ENCODE results near the gene SLC39A11.

SLC39A11 gene

GRCh38 chr17:72984145-72984925 lies 108.2 kb downstream of the SLC39A11 start:
- no peaks in the 10 kb centered on the region for H3K36me3 ChIP-seq
- H3K27ac ChIP-seq, result no peak overlapping the region; the same call in 1 of the 2 replicates
- no peaks in the 10 kb centered on the region for H3K27me3 ChIP-seq (ENCODE audit: insufficient read depth, low read depth, severe bottlenecking)
- H3K9me3 ChIP-seq (ENCODE audit: severe bottlenecking), result peaks cover 5% of the 10 kb centered on the region
- H3K4me3 ChIP-seq (ENCODE audit: low read depth, low read length), result no peak overlapping the region
- TF ChIP-seq, protein P1, sequence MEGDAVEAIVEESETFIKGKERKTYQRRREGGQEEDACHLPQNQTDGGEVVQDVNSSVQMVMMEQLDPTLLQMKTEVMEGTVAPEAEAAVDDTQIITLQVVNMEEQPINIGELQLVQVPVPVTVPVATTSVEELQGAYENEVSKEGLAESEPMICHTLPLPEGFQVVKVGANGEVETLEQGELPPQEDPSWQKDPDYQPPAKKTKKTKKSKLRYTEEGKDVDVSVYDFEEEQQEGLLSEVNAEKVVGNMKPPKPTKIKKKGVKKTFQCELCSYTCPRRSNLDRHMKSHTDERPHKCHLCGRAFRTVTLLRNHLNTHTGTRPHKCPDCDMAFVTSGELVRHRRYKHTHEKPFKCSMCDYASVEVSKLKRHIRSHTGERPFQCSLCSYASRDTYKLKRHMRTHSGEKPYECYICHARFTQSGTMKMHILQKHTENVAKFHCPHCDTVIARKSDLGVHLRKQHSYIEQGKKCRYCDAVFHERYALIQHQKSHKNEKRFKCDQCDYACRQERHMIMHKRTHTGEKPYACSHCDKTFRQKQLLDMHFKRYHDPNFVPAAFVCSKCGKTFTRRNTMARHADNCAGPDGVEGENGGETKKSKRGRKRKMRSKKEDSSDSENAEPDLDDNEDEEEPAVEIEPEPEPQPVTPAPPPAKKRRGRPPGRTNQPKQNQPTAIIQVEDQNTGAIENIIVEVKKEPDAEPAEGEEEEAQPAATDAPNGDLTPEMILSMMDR (IDR thresholded peaks at IDR 0.05; ENCODE audit: low read depth, low read length), result no peak
- no peak for DNase-seq

- Histone ChIP-seq H3K9me3 (ENCODE audit: severe bottlenecking) (peaks cover 5% of the 10 kb centered on the region), H3K27ac (no peak overlapping the region), H3K4me3 (ENCODE audit: low read depth, low read length) (no peak overlapping the region), H3K36me3 (no peaks in the 10 kb centered on the region), H3K27me3 (ENCODE audit: insufficient read depth, low read depth, severe bottlenecking) (no peaks in the 10 kb centered on the region)
- TF ChIP-seq, protein P1 (IDR thresholded peaks at IDR 0.05; ENCODE audit: low read depth, low read length), result no peak
- DNase-seq, result no peak
Observed at GRCh38 chr17:72982680-72983079, 109.8 kb downstream of the SLC39A11 start.

DNA sequence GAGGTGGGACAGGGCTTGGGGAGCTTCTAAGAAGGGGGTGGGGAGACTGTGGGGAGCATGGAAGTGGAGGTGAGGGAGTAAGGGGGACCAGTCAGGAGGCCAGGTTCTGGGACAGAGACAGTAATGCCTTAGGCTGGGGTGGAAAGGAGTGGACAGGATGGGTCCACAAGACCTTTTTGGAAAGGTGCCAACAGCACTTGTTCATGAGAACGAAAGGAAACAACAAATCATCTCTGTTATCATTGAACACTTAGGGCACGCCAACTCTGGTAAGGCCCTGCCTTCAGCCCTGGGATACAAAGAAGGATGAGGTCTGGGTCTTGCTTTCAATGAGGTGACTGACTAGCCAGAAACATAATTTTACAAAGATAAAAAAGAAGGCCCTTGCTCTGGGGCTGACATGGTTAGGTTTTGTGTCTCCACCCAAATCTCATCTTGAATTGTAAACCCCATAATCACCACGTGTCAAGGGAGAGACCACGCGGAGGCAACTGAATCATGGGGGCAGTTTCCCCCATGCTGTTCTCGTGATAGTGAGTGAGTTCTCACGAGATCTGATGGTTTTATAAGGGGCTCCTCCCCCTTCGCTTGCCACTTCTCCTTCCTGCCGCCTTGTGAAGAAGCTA lies 113.8 kb downstream of the SLC39A11 start:
- DNase-seq, result no peak
- Histone ChIP-seq H3K36me3 (no peaks in the 10 kb centered on the region), H3K9me3 (ENCODE audit: severe bottlenecking) (peaks cover 7% of the 10 kb centered on the region), H3K27ac (no peak overlapping the region), H3K27me3 (ENCODE audit: insufficient read depth, low read depth, severe bottlenecking) (no peaks in the 10 kb centered on the region), H3K4me3 (ENCODE audit: low read depth, low read length) (no peak overlapping the region)
- TF ChIP-seq, protein P1 (IDR thresholded peaks at IDR 0.05; ENCODE audit: low read depth, low read length), result no peak

GRCh38 chr17:72977771-72978417 lies 114.6 kb downstream of the SLC39A11 start:
- Histone ChIP-seq H3K4me3 (ENCODE audit: low read depth, low read length) (no peak overlapping the region), H3K36me3 (no peaks in the 10 kb centered on the region), H3K27ac (no peak overlapping the region), H3K9me3 (ENCODE audit: severe bottlenecking) (peaks cover 7% of the 10 kb centered on the region), H3K27me3 (ENCODE audit: insufficient read depth, low read depth, severe bottlenecking) (no peaks in the 10 kb centered on the region)
- TF ChIP-seq, protein P1 (IDR thresholded peaks at IDR 0.05; ENCODE audit: low read depth, low read length), result no peak
- no peak for DNase-seq

- TF ChIP-seq, protein P1 (IDR thresholded peaks at IDR 0.05; ENCODE audit: low read depth, low read length), result no peak
- DNase-seq, result no peak
- Histone ChIP-seq H3K4me3 (ENCODE audit: low read depth, low read length) (no peak overlapping the region), H3K36me3 (no peaks in the 10 kb centered on the region), H3K27me3 (ENCODE audit: insufficient read depth, low read depth, severe bottlenecking) (no peaks in the 10 kb centered on the region), H3K9me3 (ENCODE audit: severe bottlenecking) (peaks cover 7% of the 10 kb centered on the region), H3K27ac (no peak overlapping the region)
Observed at GRCh38 chr17:72976971-72977770, 115.3 kb downstream of the SLC39A11 start.

Measured in WERI-Rb-1 (cell line).